Esophagus muscularis mucosa (tissue), 4 donors: ENCODE measurements around the gene SH3PXD2B.

Experiments
- EP300 ChIP-seq: sonication (generic); formaldehyde crosslinking; IDR thresholded peaks from one replicate; pipeline ENCODE4 v1.6.1; 2017; ENCODE audit warnings: antibody characterized with exemption
- POLR2A ChIP-seq: fragments of 450-650 bp; IDR thresholded peaks from one replicate; pipeline ENCODE4 v1.6.1; 2017; ENCODE audit warnings: antibody characterized with exemption, moderate library complexity, mild to moderate bottlenecking, low read depth
- TF ChIP-seq, protein P1 (sequence below), 3 experiments: fragments of 200-600 bp in 2 of 3; fragments of 450-650 bp in 1 of 3; sonication (generic) in 2 of 3; IDR thresholded peaks; one replicate each; pipeline ENCODE4 v1.5.1; 2017 to 2019; ENCODE audit warnings: antibody characterized with exemption in 3 of 3, mild to moderate bottlenecking in 2 of 3, moderate library complexity in 1 of 3

- TF ChIP-seq, protein P1, sequence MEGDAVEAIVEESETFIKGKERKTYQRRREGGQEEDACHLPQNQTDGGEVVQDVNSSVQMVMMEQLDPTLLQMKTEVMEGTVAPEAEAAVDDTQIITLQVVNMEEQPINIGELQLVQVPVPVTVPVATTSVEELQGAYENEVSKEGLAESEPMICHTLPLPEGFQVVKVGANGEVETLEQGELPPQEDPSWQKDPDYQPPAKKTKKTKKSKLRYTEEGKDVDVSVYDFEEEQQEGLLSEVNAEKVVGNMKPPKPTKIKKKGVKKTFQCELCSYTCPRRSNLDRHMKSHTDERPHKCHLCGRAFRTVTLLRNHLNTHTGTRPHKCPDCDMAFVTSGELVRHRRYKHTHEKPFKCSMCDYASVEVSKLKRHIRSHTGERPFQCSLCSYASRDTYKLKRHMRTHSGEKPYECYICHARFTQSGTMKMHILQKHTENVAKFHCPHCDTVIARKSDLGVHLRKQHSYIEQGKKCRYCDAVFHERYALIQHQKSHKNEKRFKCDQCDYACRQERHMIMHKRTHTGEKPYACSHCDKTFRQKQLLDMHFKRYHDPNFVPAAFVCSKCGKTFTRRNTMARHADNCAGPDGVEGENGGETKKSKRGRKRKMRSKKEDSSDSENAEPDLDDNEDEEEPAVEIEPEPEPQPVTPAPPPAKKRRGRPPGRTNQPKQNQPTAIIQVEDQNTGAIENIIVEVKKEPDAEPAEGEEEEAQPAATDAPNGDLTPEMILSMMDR (IDR thresholded peaks at IDR 0.05), result no peak
- TF ChIP-seq EP300 (no peak), POLR2A (no peak)
These were observed 33.9 kb upstream of the SH3PXD2B start for GRCh38 chr5:172488221-172488620.
